GM21390 (cell line): ENCODE measurements around the gene TCF7L2.

Experiments
- ATAC-seq: cut with Tn5 transposase; IDR thresholded peaks from one replicate; pipeline ENCODE4 v1.9.1; 2021; ENCODE audit not compliant: unreplicated experiment

TCF7L2 gene

DNA sequence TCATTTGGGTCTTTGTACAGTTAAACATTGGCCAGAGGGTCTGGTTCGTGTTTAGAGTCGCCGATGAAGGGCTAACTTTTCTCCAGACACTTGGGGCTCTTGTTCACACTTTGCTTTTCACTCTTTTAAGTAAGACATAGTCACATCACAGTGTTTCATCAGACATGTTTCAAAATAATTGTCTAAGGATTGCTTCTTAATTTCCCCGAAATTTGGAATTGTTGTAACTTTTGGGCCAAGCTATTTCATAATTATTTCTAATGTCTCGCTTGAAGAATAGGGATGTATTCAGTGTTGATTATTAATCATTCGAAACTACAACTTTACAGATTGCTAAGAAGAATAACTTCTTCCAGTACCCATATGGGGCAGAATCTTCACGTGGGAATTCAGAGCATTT lies 92.8 kb downstream of the TCF7L2 start:
- no peak for ATAC-seq

DNA sequence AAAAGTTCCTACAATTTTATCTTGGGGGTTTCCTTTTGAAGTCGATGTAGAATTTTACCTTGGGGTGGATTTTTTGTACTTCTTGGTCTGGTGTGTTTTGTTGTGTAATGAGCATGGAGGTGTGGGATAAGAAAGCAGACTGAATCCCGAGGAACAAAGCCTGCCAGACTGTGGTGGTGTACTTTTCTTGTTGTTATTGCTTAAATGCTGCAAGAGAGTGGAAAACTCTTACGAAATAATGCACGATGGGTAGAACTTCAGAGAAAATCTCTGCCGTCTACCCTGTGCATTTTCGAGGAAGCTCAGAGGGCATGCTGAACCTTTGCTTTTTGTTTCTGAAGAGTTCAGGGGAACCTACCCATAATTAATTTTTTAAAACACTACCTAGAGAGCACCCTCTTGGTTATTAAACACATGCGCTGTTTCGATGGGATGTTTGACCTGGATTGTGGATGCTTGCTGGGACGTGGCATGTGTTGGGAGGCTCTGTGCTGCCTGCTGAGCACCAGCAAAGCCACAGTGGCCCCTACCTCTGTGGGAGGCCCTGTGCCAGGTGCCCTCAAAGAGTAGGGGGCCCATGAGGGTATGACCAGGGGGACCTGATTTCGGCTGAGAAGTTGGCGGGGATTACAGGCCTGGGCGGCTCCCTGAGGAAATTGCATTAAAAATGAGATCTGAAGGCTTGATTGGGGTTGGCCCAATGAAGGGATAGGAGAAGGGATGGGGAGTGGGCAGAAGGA lies 94.1 kb downstream of the TCF7L2 start:
- ATAC-seq: no peak

DNA sequence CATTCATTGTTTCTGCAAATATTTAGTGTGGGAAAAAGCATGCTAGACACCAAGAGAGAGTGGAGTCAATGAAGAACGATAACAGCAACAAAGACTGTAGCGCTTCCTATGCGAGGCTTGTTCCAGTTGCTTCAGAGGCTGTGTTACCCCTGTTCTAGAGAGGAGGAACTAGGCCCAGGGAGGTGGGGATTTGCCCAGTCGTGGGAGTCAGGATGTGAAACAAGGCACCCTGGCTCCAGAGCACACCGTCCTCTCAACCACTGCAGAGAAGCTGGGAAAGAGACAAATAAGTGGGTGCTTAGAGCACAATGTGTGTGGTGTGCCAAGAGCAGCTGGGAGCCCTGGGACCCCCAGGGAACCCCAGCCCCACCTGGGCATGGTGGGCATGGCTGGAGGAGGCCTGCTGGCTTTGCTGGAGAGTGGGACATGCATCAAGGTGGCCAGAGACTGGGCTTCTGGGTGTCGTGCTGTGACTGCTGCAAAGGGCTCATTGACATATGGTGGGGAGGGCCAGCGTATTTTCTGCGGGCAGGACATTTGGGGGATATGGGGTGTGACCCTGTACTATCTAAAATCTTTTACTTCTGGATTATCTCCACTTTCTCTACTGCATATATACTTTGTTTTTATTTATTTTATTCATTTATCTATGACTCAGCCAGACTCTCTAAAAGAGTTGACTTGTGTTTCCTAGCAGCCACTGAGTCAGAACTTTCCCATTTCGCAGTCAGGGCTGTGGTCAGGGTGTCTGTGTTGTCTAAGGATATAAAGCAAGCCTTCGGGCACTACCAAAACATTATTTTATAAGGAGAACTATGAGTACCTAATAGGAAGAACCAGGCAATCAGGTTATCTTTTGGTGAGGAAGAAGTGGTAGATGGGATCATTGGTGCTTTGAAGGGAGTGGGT lies 95.4 kb downstream of the TCF7L2 start:
- no peak for ATAC-seq

DNA sequence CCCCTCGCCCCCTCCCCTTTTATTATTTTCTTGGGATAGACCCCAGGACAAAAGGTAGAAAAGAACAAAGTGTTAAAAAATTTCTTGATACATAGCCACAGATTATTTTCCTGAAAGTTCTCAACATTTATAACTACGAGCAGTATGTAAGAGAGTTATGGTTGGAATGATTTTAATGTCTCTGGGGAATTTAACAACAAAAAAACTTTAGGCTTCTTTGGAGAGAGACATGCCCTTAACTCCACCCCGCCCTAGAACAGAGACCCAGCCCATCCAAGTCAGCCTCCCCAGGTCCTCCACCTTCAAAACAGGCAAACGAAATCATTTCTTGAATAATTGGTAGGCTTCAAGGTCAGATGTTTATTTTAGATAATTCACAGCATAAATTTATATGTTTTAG lies 97.1 kb downstream of the TCF7L2 start:
- ATAC-seq: no peak

DNA sequence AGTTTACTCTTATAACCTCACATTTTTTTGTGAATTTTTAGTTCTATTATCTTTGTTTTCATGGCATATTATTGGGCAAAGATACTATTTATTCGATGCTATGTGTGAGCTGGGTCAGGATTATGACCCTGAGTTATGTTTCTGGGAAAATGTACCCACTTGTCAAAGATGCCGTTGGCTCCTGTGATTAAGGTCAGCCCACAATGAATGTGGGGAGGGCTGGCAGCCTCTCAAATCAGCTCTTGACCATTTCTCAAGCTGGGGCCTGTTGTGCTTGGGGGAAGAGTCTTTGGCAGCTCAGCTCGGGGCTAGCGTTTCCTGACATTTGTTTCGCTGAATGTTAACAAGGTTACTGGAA lies 97.5 kb downstream of the TCF7L2 start:
- no peak for ATAC-seq

DNA sequence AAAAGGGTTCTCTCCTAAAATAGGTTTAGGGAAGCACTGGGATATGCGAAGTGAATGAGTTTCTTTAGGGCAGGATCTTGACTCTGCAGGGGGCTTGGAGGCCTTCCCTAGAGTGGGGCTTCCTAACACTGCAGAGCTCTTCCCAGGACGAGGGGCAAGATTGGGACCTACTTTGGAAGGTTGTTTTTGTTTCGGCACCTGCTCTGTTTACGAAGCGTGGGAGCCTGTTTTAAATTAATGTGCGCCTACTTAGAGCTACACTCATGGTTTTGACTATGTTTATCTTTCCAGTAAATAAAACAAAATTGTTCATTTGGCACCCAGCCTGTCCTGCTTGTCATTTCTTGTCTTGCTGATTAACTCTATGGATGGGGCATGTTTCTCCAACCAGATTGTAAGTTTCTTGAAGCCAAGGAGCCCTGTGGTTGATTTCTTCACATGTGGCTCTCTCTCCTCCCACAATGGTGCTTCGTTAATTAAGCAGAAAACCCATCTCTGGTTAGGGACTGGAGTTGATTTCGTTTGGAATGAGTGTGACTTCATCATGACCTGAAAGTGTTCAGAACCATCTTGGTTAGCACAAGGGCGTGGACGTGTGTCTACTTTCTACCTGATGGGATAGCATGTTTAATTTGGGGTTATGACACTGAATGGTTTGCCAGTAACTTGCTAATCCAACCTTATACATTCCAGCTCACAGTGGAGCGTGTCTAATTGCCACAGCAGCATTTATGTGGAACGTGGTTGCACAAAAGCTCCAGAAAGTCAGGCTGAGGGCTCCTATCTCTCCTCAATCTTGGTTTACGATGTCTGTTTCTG lies 98.1 kb downstream of the TCF7L2 start:
- ATAC-seq: no peak

DNA sequence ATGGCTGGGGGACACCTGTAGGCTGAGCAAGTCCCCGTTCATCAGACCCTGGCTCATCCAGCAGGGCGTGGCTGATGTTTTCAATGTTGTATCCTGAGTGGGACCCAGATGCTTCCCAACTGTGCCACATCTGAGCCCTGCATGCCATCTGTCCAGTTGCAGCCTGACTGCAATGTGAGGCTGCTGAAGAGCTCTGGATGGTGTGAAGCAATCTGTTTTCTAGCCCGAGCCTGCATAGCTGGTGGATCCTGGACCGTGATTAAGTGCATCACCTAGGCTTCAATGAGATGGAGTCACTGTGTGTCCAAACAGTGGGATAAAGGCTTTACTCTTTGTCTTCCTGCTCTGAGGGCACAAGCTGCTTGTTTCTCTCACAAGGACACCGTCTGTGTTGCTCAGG lies 99.8 kb downstream of the TCF7L2 start:
- no peak for ATAC-seq

DNA sequence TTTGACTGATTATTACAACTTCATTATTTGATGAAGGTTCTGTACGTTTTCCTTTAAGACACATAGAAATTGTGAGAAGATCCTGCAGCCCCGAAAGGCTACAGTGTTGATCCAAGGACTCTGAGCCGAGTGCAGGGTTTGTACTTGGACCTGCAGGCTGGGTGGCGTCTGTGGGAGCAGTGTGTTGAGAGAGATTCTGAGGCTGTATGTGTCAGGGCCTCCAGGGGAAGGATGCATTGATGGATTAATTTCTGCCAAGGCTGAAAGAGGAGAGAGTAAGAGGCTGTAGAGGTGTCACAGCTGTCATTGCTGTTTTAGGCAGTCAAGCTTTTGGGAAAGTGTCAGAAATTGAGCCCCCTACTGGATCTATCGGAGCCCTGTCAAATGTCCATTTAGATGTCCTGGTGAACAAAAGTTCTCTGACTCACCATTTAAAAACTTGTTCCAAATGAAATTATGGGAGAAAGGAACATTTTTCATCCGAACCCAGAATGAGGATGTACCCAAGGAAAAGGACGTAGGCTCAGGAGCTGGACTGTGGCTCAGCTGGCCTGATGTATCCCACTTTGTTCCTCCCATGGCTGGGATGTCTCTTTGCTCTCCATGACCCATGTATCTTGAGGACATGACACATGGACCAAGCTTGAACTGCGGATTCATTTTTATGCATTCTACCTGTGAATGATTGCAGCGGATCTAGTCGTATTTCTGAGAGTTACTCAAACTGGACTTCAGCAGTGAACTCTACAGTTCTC lies 102.2 kb downstream of the TCF7L2 start:
- ATAC-seq: no peak

DNA sequence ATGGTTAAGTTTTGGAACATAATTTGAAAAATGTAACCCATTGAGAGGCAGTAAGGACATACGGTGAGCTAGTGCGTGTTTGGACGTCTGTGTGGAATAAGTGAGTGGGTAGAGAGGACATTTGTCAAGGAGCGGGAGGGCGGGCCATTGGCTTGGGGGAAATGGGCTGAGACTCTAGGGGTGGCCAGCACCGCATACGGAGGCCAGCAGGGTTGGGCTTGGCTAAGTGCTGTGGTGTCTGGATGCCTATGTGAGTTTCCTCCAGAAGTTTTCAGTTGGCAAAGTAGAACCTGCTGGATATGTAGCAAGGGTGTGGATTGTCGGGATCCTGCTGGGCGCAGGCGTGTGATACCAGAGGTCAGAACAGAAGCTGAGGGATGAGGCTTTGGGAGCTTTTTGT lies 103.0 kb downstream of the TCF7L2 start:
- ATAC-seq: no peak

DNA sequence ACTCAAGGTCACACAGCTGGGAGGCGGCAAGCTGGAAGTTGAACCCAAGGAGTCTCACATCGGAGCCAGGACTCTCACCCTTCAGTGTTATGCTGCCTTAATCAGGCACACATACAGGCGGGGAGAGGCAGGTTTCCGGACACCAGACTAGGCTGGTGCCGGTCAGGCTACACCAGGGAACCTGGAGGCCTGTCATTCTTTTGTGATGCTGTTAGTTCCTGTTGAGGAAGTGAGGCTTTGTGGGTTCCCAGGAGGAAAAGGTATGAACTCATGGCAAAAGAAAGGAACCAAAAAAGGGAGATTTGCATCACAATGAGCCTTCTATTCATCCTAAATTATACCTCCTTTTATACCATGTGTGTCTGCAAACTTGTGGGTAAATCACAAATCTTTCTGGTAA lies 103.8 kb downstream of the TCF7L2 start:
- ATAC-seq: no peak

DNA sequence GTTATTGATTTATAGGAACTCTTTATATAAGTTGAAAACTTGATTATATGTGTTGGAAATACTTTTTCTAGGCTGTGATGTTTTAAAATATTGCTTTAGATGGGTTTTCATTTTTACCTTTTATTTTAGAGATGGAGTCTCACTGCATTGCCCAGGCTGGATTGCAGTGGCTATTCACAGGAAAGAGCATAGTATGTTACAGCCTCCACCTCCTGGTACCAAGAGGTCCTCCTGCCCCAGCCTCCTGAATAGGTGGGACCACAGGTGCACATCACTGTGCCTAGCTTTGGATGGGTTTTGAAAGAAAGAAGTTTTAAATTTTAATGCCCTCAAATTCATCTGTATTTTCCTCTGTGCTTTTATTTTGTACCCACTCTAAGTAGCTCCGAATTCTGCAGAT lies 105.4 kb downstream of the TCF7L2 start:
- ATAC-seq: no peak

DNA sequence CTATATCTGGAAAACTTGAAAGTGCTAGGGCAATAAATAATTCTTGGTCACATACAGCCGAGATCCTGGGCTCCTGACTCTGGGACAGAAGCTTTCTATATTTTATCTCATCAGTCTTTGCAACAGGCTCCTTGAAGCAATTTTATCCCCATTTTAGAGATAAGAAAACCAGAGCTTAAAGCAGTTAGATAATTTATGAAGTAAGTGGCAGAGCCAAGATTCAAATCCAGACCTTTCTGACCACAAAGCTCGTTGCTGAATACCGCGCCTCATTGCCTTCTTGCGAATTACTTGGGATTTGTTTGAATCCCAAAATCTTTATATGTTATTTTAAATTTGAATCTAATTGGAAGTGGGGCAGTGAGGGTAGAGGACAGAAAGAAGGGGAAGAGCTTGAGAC lies 106.0 kb downstream of the TCF7L2 start:
- no peak for ATAC-seq

DNA sequence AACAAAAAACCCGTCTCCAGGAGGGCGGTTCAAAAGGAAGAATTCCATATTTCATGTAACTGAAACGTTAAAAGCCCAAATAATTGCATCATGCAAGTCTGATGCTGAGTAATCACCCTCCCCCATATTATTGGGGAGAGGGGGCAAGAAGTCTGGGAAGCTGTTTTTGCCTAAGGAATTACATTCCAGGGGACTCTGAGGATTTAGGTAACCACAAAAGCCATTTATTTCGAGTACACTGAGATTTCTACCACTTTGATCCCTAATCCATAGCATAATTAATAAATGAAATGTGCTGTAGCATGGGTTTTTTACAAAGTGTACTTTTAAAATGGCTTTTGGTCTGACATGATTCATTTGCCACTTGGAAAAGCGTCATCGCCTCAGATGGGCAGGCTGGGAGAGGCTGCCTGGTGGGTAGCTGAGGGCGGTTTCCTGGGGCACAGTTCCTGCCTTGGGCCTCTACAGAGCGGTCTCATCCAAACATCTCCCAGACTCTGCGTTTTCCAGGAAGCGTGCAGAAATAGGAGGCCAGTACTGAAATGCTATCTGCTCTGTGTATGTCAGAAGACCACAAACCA lies 106.5 kb downstream of the TCF7L2 start:
- ATAC-seq: no peak

DNA sequence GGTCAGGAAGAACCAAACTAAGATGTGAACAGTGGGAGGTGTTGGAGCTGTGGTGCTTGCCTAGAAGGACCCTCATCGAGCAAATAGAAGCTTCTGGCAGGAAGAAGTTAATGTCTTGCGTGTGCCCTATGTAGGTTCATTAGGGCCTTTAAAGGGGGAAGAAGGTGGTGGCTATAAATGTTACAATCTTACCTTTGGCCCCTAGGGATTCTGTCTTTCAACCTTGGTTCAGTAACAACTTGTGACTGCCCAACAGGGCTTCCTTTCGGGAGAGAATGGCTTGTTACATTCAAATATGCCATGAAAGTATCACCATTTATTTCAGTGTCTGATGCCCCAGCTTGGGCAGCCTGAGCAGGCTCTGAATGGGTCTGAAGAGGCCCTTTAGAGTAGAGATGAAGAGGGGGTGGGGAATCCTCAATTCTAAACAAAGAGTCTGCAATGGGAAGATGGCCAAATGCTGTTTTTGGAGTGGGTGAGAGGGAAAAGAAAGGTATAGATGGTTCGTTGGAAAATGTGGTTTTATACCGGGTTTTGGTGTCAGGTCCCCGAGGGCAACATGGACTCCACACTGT lies 108.0 kb downstream of the TCF7L2 start:
- no peak for ATAC-seq

DNA sequence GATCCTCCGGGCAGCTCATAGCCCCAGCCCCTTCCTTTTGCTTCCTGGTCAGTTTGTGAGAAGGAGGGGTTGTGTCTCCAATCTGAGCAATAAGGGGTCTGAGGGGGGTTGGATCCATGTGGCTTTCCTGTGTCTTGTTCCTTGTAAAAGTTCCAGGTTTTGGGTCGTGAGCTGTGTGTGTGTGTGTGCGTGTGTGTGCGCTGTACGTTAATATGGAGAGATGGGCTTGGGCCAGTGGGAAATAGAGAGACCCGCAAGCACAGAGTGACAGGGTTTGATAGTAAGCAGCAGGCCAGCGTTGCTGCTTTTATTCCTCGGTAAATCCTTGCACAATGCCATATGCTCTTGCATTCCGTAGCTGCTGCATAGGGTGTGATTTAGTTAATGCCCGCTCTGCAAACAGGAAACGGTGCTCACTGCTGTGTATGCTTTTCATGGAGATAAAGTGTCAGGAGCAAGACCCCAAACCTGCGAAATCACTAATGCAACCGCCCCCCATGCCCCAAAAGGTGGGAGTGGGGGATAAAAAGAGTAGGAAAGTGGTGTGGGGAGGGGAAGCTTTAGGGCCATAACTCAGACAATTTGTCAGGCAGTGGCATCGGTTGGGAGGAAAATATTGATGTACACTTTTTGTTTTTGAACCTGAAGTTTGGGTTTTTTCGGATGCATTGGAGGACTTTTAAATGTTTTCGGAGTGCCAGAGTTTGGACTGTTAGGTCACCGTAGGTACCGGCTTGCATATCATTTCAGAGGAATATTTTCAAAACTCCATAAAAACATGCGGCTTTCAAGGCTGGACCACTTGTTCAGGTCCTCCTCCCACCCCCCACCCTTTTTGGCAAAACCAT lies 108.7 kb downstream of the TCF7L2 start:
- ATAC-seq: no peak

DNA sequence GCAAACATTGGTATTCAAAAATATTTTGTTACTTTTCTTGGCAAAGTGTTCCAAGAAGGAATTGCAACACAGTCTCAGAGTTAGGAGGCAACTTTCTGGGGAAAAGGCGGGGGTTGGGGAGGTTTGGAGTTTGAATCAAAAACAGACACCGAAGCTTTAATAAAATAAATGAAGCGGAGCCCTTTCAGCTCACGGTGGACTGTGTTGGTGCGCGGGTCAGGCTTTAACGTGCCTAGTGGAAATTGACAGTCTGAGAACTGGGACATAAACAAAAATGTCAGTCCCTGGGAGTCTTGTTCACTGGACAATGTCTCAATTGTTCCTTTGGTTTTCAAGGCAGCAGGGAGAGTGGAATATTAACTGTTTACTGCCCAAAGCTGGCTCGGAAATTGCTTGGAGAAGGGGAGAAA lies 109.3 kb downstream of the TCF7L2 start:
- ATAC-seq: no peak

DNA sequence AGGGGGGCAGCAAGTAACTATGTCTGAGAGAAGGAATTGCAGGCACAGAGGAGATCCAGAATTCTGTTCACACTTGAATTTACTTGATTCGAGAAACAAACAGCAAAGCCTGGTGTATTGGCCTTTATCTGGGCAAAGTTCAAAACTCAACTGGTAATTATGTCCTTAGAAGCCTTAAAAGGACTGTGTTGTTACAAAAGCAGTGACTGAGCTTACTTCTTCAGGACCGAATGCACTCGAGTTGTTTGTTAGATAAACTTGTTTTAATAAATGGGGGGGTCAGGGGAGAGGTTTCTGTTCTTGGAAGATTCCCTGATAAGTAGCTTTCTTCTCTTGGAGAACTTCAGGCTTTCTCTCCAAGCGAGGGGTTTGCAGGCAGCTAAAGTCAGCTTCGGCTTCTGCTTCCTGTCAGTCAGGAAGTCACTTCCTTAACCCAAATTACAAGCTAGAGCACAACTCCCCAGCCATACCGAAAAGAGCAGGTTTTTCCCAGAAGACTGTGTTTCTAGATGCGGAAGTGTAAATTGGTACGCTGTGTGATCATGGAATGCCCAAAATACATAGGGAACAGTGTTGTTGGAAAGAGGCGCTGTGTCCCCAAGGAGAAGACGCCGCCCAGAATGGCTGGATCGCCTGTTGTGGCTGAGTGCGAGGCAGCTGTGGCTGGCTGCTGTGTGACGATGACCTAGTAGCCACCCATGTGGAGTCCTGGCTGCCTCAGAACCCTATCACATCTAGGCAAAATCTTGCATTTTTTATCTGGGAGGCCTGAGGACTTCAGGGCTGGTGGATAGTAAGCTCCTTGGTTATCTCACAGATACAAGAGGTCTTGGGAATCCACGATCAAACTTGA lies 110.4 kb downstream of the TCF7L2 start:
- ATAC-seq: no peak

DNA sequence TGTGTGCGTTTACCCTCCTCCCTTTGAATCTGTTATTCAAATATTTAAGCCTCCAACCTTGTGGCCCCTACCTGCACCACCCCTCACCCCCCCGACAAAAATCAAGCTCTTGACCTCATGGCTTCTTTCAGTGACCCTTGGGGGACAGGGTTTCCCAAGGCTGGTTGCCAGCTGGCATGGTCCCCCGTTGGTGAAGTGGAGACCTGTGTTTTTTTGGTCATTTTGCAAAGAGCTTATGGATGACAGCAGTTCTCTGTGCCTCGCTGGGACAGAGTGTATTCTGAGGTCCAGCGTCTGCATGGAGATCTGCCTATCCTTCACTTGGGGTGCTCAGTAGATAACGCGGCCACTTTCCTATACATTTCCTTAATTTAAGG lies 111.0 kb downstream of the TCF7L2 start:
- no peak for ATAC-seq
